Measurements from ENCODE around the gene PCED1B.

DNA sequence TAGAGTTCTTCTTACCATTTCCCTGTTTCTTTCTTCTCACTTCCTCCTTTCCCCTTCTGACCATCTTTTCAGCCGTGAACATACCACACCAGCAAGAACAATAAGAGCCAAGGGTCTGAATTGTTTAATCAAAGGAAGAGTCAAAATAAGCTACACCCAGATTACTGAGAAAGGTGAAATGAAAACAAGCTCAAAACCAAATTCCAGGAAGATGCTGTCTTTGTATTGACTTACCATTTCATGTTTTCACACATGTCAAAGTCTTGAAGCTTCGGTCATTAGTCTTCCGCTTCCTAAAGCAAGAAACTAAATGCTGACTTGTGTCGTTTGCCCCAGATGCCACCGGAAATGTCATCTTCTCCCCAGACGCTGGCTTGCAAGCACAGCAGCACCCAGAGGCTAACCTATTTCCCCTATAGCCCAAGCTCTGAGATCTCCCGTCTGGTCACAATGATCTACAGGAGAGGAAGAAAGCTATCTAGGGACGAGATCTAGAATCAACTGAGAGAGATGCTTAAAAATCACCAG lies 136.8 kb downstream of the PCED1B start:
- TF ChIP-seq, protein P1, sequence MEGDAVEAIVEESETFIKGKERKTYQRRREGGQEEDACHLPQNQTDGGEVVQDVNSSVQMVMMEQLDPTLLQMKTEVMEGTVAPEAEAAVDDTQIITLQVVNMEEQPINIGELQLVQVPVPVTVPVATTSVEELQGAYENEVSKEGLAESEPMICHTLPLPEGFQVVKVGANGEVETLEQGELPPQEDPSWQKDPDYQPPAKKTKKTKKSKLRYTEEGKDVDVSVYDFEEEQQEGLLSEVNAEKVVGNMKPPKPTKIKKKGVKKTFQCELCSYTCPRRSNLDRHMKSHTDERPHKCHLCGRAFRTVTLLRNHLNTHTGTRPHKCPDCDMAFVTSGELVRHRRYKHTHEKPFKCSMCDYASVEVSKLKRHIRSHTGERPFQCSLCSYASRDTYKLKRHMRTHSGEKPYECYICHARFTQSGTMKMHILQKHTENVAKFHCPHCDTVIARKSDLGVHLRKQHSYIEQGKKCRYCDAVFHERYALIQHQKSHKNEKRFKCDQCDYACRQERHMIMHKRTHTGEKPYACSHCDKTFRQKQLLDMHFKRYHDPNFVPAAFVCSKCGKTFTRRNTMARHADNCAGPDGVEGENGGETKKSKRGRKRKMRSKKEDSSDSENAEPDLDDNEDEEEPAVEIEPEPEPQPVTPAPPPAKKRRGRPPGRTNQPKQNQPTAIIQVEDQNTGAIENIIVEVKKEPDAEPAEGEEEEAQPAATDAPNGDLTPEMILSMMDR (IDR thresholded peaks at IDR 0.05) = no peak
- TF ChIP-seq POLR2A (IDR thresholded peaks at IDR 0.05) (no peak), POLR2AphosphoS5 (IDR thresholded peaks at IDR 0.05) (no peak)
